ENCODE data around the gene MAGOH.
"Not testable (repeated sequence)": the region's sequence is repeated elsewhere in the genome, so short reads cannot be mapped to it uniquely, and the experiment has no call there.

Gene MAGOH

GRCh38 chr1:53219711-53220110, 18.6 kb downstream of the MAGOH start:
- no peak for DNase-seq

- no peak for DNase-seq
These were observed 20.1 kb downstream of the MAGOH start for GRCh38 chr1:53218201-53218600.

GRCh38 chr1:53214376-53214940, 23.9 kb downstream of the MAGOH start:
- no peak for DNase-seq

- no peak for DNase-seq
These were observed 27.4 kb downstream of the MAGOH start for GRCh38 chr1:53210954-53211353.

GRCh38 chr1:53210352-53210751, 28.0 kb downstream of the MAGOH start:
- DNase-seq, result no peak

- DNase-seq, result no peak
These were observed 30.6 kb downstream of the MAGOH start for GRCh38 chr1:53207726-53208125.

GRCh38 chr1:53206735-53207379, 31.5 kb downstream of the MAGOH start:
- DNase-seq, result no peak

GRCh38 chr1:53206083-53206685, 32.1 kb downstream of the MAGOH start:
- not testable (repeated sequence) for DNase-seq

- DNase-seq, result not testable (repeated sequence)
These were observed 32.8 kb downstream of the MAGOH start for GRCh38 chr1:53205496-53205895.

- no peak for DNase-seq
These were observed 34.9 kb downstream of the MAGOH start for GRCh38 chr1:53203466-53203865.

GRCh38 chr1:53198241-53198651, 40.1 kb downstream of the MAGOH start:
- no peak for DNase-seq

GRCh38 chr1:53197291-53198200, 40.8 kb downstream of the MAGOH start:
- DNase-seq, result no peak

GRCh38 chr1:53196485-53197290, 41.6 kb downstream of the MAGOH start, which contains the start of gene CPT2:
Gene CPT2 (plus strand): TSS chr1:53196824. CDS start chr1:53196944, 120 bp downstream.
- DNase-seq, result peak; percentile 86

GRCh38 chr1:53196017-53196484, 42.3 kb downstream of the MAGOH start:
- no peak for DNase-seq

- no peak for DNase-seq
These were observed 42.9 kb downstream of the MAGOH start for GRCh38 chr1:53195246-53196016.

- DNase-seq, result no peak
These were observed 48.1 kb downstream of the MAGOH start for GRCh38 chr1:53190210-53190611.

- DNase-seq, result no peak
These were observed 49.3 kb downstream of the MAGOH start for GRCh38 chr1:53189061-53189460.

- no peak for DNase-seq
These were observed 50.2 kb downstream of the MAGOH start for GRCh38 chr1:53188099-53188498.

GRCh38 chr1:53187401-53187800, 50.9 kb downstream of the MAGOH start:
- DNase-seq, result no peak

GRCh38 chr1:53186533-53186932, 51.8 kb downstream of the MAGOH start:
- DNase-seq, result no peak

GRCh38 chr1:53185955-53186297, 52.4 kb downstream of the MAGOH start:
- DNase-seq, result not testable (repeated sequence)

Data from T1000 (cell line).